ENCODE measurements around the gene CCDC93.

Gene CCDC93, protein sequence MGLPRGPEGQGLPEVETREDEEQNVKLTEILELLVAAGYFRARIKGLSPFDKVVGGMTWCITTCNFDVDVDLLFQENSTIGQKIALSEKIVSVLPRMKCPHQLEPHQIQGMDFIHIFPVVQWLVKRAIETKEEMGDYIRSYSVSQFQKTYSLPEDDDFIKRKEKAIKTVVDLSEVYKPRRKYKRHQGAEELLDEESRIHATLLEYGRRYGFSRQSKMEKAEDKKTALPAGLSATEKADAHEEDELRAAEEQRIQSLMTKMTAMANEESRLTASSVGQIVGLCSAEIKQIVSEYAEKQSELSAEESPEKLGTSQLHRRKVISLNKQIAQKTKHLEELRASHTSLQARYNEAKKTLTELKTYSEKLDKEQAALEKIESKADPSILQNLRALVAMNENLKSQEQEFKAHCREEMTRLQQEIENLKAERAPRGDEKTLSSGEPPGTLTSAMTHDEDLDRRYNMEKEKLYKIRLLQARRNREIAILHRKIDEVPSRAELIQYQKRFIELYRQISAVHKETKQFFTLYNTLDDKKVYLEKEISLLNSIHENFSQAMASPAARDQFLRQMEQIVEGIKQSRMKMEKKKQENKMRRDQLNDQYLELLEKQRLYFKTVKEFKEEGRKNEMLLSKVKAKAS

GRCh38 chr2:118013724-118014491, at the start of gene CCDC93:
Gene CCDC93, minus strand, starts transcription at chr2:118014070. Its CDS starts 75 bp downstream, at chr2:118013995.
- DNase-seq (ENCODE audit: low spot score) = peak; percentile 100

- DNase-seq (ENCODE audit: low spot score) = no peak
Measured at GRCh38 chr2:118062669-118063068, 48.8 kb upstream of the CCDC93 start.

DNA sequence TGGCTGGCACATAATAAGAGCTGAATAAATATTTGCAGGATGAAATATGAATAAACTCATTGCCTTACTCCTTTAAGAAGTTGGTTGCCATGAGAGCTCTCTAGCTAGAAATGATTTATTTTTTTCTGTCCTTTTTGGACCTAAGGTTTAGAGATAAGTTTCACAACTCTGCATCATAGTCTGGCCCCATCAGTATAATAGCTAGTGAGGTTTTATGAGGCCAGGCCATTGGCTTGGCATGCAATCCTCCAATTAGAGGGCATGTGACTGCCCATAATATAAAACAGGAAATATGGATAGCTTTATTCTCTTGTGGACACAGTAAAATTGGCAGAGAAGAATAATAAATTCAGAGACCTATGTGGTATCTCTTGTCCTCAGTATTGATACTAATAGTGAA, 48.2 kb upstream of the CCDC93 start:
- no peak for DNase-seq (ENCODE audit: low spot score)

- DNase-seq (ENCODE audit: low spot score) = peak; percentile 8
Measured at GRCh38 chr2:118061135-118061955, 47.5 kb upstream of the CCDC93 start.

GRCh38 chr2:118059919-118060478, 46.1 kb upstream of the CCDC93 start:
- DNase-seq (ENCODE audit: low spot score) = peak; percentile 14

GRCh38 chr2:118058951-118059350, 45.1 kb upstream of the CCDC93 start:
- DNase-seq (ENCODE audit: low spot score) = no peak

- no peak for DNase-seq (ENCODE audit: low spot score)
Measured at GRCh38 chr2:118056801-118057200, 42.9 kb upstream of the CCDC93 start.

DNA sequence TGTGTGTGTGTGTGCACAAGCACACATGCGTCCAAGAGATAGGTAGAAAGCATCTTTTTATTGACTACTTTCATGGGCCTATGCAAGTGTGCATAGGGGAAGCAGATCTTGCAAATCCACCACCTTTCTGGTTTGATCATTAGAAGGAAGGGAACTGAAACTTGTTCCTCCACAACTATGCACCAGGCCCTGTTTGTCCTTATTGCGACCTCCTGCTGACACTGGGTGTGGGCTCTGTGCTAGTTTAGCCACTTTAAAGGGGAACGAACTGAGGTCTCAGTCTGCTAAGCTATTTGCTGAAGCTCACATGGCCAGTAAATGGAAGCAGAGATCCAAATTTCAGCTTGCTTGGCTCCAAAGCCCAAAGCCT, 42.3 kb upstream of the CCDC93 start:
- no peak for DNase-seq (ENCODE audit: low spot score)

DNA sequence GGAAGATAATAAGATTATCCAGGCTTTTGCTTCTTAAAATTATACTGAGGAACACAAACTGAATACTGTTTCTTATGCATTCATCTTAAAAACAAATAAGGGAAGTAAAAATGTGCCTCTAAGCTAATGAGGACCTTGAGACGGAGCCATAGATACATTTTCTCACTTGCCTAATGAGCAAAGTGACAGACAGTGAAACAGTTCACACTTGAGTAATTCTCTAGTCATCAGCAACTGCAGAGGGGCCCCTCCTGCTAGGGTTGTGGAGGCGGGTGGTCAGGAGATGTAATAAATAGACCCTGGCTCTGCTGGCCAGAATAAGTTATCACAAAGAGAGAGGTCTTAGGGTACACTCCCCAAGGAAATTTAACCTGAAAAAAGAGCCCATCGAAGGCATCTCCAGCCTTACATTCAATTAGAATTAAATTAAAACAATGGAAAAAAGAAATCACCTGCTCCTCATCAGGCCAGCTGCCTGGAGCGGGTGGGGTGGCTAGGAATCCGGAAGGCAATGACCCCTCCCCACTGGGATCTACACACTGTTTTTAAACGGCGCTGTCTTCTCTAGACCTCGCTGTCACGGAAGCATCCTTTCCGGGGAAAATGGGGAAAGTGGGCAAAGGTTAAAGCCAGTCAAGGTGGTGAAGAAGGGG, 41.8 kb upstream of the CCDC93 start:
- DNase-seq (ENCODE audit: low spot score) = no peak

DNA sequence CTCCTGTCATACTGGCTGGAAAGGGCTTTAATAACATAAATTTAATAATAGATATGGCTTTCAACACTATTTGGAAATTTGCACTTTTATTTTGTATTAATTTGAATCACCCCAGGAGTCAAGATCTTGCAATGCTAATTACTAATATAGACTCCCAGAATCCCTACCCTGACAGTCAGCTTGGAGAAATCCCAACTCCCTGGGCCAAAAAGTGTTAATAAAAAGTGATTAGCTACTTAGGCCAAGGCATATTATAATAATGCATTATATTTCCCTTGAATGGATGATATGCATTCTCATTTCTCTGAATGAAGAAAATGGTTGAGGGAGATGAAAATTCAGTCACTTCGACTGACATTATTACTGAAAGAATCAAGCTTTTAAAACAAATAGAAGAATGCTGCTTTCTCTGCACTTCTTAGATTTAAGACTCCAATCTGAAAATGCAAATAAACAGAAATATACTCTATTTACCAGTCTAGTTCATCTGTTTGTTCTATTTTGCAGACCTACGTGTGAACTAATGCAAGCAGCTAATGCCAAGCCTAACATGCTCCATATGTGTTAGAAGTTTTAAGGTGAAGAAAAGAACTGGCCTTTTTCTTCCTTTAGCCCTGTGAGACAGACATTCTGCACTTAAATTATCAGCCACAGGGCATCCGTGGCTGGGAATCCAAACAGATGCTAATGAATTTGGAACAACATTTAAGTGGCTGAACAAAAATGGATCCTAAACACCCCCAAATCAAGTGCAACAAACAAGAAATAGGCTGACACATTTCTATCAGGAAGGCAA, 40.5 kb upstream of the CCDC93 start:
- DNase-seq (ENCODE audit: low spot score) = no peak

- no peak for DNase-seq (ENCODE audit: low spot score)
Measured at GRCh38 chr2:118053681-118054080, 39.8 kb upstream of the CCDC93 start.

DNA sequence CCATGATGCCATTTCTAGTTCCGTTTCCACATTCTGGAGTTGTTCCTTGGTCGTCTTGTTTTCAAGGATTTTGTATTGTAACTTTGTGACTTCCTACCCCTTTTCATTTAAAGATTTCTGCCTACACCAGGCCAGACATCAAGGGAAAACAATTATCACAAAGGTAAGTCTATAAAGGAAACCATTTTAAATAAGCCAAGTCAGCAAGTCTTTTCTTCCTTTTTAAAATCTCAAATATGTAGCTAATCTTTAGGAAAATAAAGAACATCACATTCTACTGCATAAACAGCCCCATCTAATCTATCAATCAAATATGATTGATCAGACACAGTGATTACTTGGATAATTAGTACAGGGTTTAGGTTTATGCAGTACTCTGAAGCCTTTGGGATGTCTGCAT, 38.6 kb upstream of the CCDC93 start:
- DNase-seq (ENCODE audit: low spot score) = no peak

DNA sequence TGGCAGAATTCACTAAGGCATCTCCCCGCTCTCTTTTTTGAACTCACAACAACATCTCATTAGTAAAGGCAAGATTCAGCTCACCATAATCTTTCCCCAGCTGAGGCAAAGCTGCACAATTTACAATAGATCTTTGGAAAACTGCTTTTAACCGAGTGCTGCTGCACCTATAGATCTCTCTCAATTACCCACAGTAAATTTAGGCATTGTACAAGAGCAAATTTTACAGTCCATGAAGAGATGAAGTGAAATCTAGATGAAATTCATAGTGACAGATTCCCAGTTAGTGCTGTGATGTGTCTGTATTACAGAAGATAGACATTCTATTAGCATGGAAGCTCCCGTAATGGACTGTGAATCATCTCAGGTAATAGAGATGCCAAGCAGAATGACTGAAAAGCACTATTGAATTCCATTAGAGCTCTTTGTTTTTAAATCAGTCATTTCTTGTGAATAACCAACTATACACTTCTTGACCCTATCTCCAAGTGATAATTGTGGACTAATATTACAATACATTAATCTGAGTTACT, 38.0 kb upstream of the CCDC93 start:
- no peak for DNase-seq (ENCODE audit: low spot score)

DNA sequence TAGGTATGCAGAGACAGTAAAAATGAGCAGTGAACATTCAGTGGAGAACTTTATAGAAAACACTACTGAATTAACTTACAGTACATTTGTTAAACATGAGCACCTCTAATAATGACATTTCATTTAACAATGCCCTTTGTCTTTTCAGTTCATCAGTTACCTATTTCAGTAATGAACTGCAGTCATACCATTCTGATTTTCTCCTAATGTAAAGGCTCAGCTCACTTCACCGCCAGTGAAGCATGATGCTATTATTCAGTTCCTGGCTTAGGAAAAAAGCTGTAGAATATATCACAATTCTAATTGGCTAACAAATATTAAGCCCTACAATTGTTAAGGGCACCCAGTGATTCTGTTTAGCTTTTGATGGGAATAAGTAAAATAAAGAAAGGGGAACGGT, 37.1 kb upstream of the CCDC93 start:
- DNase-seq (ENCODE audit: low spot score) = no peak

GRCh38 chr2:118050386-118050785, 36.5 kb upstream of the CCDC93 start:
- no peak for DNase-seq (ENCODE audit: low spot score)

- no peak for DNase-seq (ENCODE audit: low spot score)
Measured at GRCh38 chr2:118049816-118050140, 35.9 kb upstream of the CCDC93 start.

- DNase-seq (ENCODE audit: low spot score) = no peak
Measured at GRCh38 chr2:118049140-118049815, 35.4 kb upstream of the CCDC93 start.

DNA sequence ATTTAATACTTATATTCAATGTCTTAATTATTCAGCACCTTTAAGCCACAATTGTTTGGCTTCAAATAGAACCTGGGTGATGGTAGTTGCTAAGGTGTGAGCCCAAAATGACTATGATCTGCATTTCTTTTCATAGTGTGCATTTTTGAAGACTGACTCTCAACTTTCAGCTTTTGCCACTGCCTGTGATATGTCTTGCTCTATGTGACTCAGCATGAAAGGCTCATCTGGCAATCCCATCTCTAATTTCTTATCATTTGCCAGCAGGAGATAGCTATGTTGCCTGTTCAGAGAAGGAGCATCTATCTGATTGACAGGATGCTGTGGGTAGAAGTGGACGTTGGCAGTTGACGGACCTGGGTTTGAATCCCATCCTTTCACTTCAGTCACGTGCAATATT, 34.5 kb upstream of the CCDC93 start:
- DNase-seq (ENCODE audit: low spot score) = no peak

GRCh38 chr2:118047380-118047826, 33.5 kb upstream of the CCDC93 start:
- DNase-seq (ENCODE audit: low spot score) = peak; percentile 8
